ENCODE results near the gene CDH11.

The CDH11 gene

GRCh38 chr16:65120831-65121721, 787 bp downstream of the CDH11 start:
- Histone ChIP-seq H3K9me3 (ENCODE audit: severe bottlenecking) (no peaks in the 10 kb centered on the region), H3K27me3 (ENCODE audit: insufficient read depth, poor library complexity, severe bottlenecking) (no peaks in the 10 kb centered on the region), H3K27ac (ENCODE audit: poor library complexity, severe bottlenecking) (peak overlapping the region; percentile 79), H3K4me1 (ENCODE audit: insufficient read depth, poor library complexity, severe bottlenecking) (peaks cover 28% of the 10 kb centered on the region), H3K36me3 (ENCODE audit: low read depth) (peaks cover 17% of the 10 kb centered on the region), H3K4me3 (ENCODE audit: severe bottlenecking) (peak overlapping the region; percentile 74)
- peak; percentile 22 for ATAC-seq (ENCODE audit: low read depth)
- DNase-seq (ENCODE audit: low spot score), result peak; percentile 52
- TF ChIP-seq, protein P1, sequence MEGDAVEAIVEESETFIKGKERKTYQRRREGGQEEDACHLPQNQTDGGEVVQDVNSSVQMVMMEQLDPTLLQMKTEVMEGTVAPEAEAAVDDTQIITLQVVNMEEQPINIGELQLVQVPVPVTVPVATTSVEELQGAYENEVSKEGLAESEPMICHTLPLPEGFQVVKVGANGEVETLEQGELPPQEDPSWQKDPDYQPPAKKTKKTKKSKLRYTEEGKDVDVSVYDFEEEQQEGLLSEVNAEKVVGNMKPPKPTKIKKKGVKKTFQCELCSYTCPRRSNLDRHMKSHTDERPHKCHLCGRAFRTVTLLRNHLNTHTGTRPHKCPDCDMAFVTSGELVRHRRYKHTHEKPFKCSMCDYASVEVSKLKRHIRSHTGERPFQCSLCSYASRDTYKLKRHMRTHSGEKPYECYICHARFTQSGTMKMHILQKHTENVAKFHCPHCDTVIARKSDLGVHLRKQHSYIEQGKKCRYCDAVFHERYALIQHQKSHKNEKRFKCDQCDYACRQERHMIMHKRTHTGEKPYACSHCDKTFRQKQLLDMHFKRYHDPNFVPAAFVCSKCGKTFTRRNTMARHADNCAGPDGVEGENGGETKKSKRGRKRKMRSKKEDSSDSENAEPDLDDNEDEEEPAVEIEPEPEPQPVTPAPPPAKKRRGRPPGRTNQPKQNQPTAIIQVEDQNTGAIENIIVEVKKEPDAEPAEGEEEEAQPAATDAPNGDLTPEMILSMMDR (IDR thresholded peaks at IDR 0.05; ENCODE audit: poor library complexity, severe bottlenecking), result no peak

GRCh38 chr16:65120461-65120830, 1.4 kb downstream of the CDH11 start:
- peak overlapping the region; percentile 79 for H3K27ac ChIP-seq (ENCODE audit: poor library complexity, severe bottlenecking)
- H3K9me3 ChIP-seq (ENCODE audit: severe bottlenecking), result no peaks in the 10 kb centered on the region
- H3K36me3 ChIP-seq (ENCODE audit: low read depth), result peaks cover 17% of the 10 kb centered on the region
- no peak for DNase-seq (ENCODE audit: low spot score)
- ATAC-seq (ENCODE audit: low read depth), result no peak
- TF ChIP-seq, protein P1 (IDR thresholded peaks at IDR 0.05; ENCODE audit: poor library complexity, severe bottlenecking), result no peak
- H3K4me3 ChIP-seq (ENCODE audit: severe bottlenecking), result peak overlapping the region; percentile 74
- H3K4me1 ChIP-seq (ENCODE audit: insufficient read depth, poor library complexity, severe bottlenecking), result peaks cover 28% of the 10 kb centered on the region
- H3K27me3 ChIP-seq (ENCODE audit: insufficient read depth, poor library complexity, severe bottlenecking), result no peaks in the 10 kb centered on the region

DNA sequence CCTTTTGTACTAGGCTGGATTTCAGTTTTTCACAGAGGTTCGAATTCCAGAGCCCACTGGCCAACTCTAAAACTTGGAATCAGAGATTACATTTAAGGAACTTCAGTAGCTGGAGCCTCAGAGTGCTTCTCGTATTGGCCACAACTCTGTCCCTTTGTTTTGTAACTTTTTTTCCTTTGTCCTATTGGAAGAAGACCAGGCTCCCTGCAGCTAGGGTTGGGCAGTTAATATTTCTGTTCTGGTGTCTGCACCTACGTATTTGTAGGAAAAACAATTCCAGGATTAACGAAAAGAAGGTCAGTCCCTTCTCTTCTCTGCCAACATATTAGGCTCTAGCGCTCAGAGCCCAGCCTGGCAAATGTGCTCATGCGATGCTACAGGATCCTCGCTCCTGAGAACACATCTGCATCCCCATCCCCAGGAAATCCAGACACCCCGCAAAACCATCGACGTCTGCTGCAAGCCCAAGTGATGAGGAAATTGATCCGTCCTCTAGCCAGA, 1.9 kb downstream of the CDH11 start:
- Histone ChIP-seq H3K27ac (ENCODE audit: poor library complexity, severe bottlenecking) (peak overlapping the region; percentile 79), H3K36me3 (ENCODE audit: low read depth) (peaks cover 17% of the 10 kb centered on the region), H3K27me3 (ENCODE audit: insufficient read depth, poor library complexity, severe bottlenecking) (no peaks in the 10 kb centered on the region), H3K4me3 (ENCODE audit: severe bottlenecking) (peak overlapping the region; percentile 74), H3K9me3 (ENCODE audit: severe bottlenecking) (no peaks in the 10 kb centered on the region), H3K4me1 (ENCODE audit: insufficient read depth, poor library complexity, severe bottlenecking) (peaks cover 28% of the 10 kb centered on the region)
- no peak for ATAC-seq (ENCODE audit: low read depth)
- DNase-seq (ENCODE audit: low spot score), result no peak
- TF ChIP-seq, protein P1 (IDR thresholded peaks at IDR 0.05; ENCODE audit: poor library complexity, severe bottlenecking), result no peak

GRCh38 chr16:65119435-65119834, 2.4 kb downstream of the CDH11 start:
- Histone ChIP-seq H3K4me3 (ENCODE audit: severe bottlenecking) (no peak overlapping the region), H3K4me1 (ENCODE audit: insufficient read depth, poor library complexity, severe bottlenecking) (peaks cover 28% of the 10 kb centered on the region), H3K9me3 (ENCODE audit: severe bottlenecking) (no peaks in the 10 kb centered on the region), H3K27ac (ENCODE audit: poor library complexity, severe bottlenecking) (peak overlapping the region; percentile 79), H3K36me3 (ENCODE audit: low read depth) (peaks cover 17% of the 10 kb centered on the region), H3K27me3 (ENCODE audit: insufficient read depth, poor library complexity, severe bottlenecking) (no peaks in the 10 kb centered on the region)
- ATAC-seq (ENCODE audit: low read depth), result no peak
- DNase-seq (ENCODE audit: low spot score), result no peak
- TF ChIP-seq, protein P1 (IDR thresholded peaks at IDR 0.05; ENCODE audit: poor library complexity, severe bottlenecking), result no peak

GRCh38 chr16:65118871-65119270, 3.0 kb downstream of the CDH11 start:
- TF ChIP-seq, protein P1 (IDR thresholded peaks at IDR 0.05; ENCODE audit: poor library complexity, severe bottlenecking), result no peak
- H3K27ac ChIP-seq (ENCODE audit: poor library complexity, severe bottlenecking), result peak overlapping the region; percentile 79

More at GRCh38 chr16:65118871-65119270, 3.0 kb downstream of the CDH11 start:
- DNase-seq (ENCODE audit: low spot score) (no peak), ATAC-seq (ENCODE audit: low read depth) (no peak)
- Histone ChIP-seq H3K9me3 (ENCODE audit: severe bottlenecking) (no peaks in the 10 kb centered on the region), H3K27me3 (ENCODE audit: insufficient read depth, poor library complexity, severe bottlenecking) (no peaks in the 10 kb centered on the region), H3K36me3 (ENCODE audit: low read depth) (peaks cover 21% of the 10 kb centered on the region), H3K4me3 (ENCODE audit: severe bottlenecking) (no peak overlapping the region), H3K4me1 (ENCODE audit: insufficient read depth, poor library complexity, severe bottlenecking) (peaks cover 28% of the 10 kb centered on the region)
